ENCODE measurements around the gene LRRC1.

LRRC1 gene

GRCh38 chr6:53793318-53794136, 1.3 kb upstream of the LRRC1 start (continued):
- TF ChIP-seq SCRT1 (tag by site-specific recombination; IDR thresholded peaks at IDR 0.05; ENCODE audit: borderline replicate concordance) (no peak), ZNF654 (tag by site-specific recombination; IDR thresholded peaks at IDR 0.05; ENCODE audit: low read depth) (no peak), ZNF501 (tag by site-specific recombination; IDR thresholded peaks at IDR 0.05) (no peak; the same call in 1 of the 2 replicates), ZNF426 (tag by site-specific recombination; IDR thresholded peaks at IDR 0.05) (no peak), ZNF37A (tag by site-specific recombination; IDR thresholded peaks at IDR 0.05) (no peak), GLI4 (tag by site-specific recombination; IDR thresholded peaks at IDR 0.05) (no peak), MYNN (tag by site-specific recombination; IDR thresholded peaks at IDR 0.05; ENCODE audit: borderline replicate concordance) (no peak), TRIM28 (IDR thresholded peaks at IDR 0.05; ENCODE audit: borderline replicate concordance, low read length) (peak; percentile 25; the same call in 1 of the 2 replicates), ZNF792 (tag by site-specific recombination; IDR thresholded peaks at IDR 0.05) (no peak), ZNF549 (tag by site-specific recombination; IDR thresholded peaks at IDR 0.05) (no peak), ZNF510 (tag by site-specific recombination; IDR thresholded peaks at IDR 0.05; ENCODE audit: insufficient replicate concordance) (no peak), ZNF658 (tag by site-specific recombination; IDR thresholded peaks at IDR 0.05) (no peak), ZFP41 (tag by site-specific recombination; IDR thresholded peaks at IDR 0.05; ENCODE audit: borderline replicate concordance) (no peak), ZNF610 (tag by site-specific recombination; IDR thresholded peaks at IDR 0.05; ENCODE audit: borderline replicate concordance) (no peak), INSM2 (tag by site-specific recombination; IDR thresholded peaks at IDR 0.05) (no peak), ZNF777 (tag by site-specific recombination; IDR thresholded peaks at IDR 0.05; ENCODE audit: borderline replicate concordance) (no peak), SCRT2 (tag by site-specific recombination; IDR thresholded peaks at IDR 0.05) (peak; percentile 27; the same call in 1 of the 2 replicates), ZBTB11 (tag by site-specific recombination; conservative IDR thresholded peaks at IDR 0.05; ENCODE audit: low read depth) (0 out of 2 replicates have a peak, but pooled peaks have one; percentile 8), KLF10 (tag by site-specific recombination; IDR thresholded peaks at IDR 0.05) (no peak; the same call in 1 of the 2 replicates), AEBP2 (tag by site-specific recombination; IDR thresholded peaks at IDR 0.05; ENCODE audit: borderline replicate concordance) (no peak), ZNF221 (tag by site-specific recombination; IDR thresholded peaks at IDR 0.05; ENCODE audit: borderline replicate concordance) (no peak), ZNF26 (tag by site-specific recombination; IDR thresholded peaks at IDR 0.05) (no peak), KLF8 (tag by site-specific recombination; IDR thresholded peaks at IDR 0.05) (peak; percentile 75), KLF16 (tag by site-specific recombination; IDR thresholded peaks at IDR 0.05) (peak; percentile 45; the same call in 1 of the 2 replicates), GLIS2 (tag by site-specific recombination; IDR thresholded peaks at IDR 0.05) (no peak)
- TF ChIP-seq, protein P1, sequence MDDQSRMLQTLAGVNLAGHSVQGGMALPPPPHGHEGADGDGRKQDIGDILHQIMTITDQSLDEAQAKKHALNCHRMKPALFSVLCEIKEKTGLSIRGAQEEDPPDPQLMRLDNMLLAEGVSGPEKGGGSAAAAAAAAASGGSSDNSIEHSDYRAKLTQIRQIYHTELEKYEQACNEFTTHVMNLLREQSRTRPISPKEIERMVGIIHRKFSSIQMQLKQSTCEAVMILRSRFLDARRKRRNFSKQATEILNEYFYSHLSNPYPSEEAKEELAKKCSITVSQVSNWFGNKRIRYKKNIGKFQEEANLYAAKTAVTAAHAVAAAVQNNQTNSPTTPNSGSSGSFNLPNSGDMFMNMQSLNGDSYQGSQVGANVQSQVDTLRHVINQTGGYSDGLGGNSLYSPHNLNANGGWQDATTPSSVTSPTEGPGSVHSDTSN (CRISPR knock-in tag; IDR thresholded peaks at IDR 0.05): no peak; the same call in 1 of the 2 replicates
- TF ChIP-seq, protein P2, sequence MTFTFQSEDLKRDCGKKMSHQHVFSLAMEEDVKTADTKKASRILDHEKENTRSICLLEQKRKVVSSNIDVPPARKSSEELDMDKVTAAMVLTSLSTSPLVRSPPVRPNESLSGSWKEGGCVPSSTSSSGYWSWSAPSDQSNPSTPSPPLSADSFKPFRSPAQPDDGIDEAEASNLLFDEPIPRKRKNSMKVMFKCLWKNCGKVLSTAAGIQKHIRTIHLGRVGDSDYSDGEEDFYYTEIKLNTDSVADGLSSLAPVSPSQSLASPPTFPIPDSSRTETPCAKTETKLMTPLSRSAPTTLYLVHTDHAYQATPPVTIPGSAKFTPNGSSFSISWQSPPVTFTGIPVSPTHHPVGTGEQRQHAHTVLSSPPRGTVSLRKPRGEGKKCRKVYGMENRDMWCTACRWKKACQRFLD (tag by site-specific recombination; IDR thresholded peaks at IDR 0.05): no peak

All from HEK293 (cell line).